IPS-18c (cell line): ENCODE measurements around the gene EXOC3L4.

ENCODE experiments used
- H3K4me3 ChIP-seq: 2 replicates; pipeline ENCODE4 v1.7.0; 2013; ENCODE audit warnings: low read depth, mild to moderate bottlenecking, low read length, moderate library complexity; ENCODE audit not compliant: insufficient read depth
- H3K9me3 ChIP-seq: one replicate; pipeline ENCODE4 v1.6.1; 2013; ENCODE audit warnings: mild to moderate bottlenecking, low read length, moderate library complexity; ENCODE audit not compliant: control insufficient read depth, insufficient read depth

Gene EXOC3L4

DNA sequence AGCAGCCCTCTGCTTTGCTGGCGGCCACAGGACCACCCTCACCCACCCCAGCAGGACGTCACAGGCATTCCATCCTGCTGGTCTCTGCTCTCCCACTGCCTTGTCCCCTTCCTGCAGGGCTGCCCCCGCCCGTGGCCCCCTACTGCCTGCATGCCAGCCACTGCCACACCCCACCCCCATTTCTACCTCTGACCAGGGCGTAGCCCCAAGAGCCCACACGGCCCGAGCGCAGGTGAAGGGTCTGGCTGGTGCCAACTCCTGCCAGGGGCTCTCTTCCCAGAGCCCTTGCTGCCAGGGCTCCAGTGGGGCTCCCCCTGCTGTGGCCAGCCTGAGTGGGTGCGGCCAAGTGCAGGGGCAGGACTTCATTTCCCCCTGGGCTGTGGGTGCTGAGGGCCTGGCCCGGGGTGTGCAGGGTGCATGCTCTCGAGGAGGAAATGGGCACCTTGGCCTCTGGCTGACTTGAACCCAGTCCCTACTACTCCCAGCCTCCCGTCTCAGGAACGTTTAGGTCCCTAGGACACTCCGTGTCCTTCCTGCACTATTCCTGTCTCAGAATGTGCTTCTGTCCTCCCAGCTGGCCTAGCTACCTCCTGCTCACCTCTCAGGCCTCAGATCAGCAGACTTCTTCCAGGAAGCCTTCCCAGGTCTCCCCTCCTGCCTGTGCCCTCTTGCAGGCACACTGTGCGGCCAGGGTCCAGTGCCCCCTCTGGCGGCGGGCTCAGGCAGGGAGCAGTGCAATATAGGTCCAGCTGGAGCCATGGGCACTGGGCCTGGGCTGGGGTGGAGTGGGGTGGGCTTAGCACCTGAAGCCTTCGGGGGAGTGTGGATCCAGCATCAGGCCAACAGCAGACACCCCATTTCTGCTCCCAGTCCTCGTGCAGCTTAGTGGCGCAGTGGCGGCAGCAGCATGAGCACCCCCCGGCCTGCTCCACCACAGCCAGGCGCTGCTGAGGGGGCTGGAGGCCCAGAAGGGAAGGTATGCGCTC, 9.1 kb upstream of the EXOC3L4 start:
- Histone ChIP-seq H3K4me3 (no peak overlapping the region), H3K9me3 (no peaks in the 10 kb centered on the region)

DNA sequence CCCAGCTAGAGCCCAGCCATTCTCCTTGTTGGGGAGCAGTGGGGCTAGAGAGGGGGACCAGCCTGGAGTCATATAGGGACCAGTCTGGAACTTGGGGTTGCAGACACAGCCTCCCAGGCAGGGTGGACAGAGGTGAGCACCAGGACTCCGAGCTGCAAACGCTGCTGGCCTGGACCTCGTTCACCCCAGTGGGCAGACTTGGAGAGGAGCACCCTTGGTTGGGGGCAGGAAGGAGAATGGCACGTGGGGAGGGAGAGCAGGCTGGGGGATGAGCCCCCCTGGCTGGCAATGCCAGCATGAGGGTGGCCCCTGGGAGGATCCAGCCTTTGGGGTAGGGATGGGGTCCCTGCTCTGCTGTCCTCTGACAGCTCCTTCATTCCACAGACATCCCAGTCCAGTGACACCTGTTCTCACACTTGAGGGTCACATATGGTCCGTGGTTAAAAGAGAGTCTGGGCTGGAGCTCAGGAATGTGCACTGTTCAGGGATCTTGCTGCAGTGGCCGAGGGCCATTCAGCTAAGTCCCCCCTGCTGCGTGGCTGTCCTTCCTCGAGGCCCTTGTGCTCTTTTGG, 7.7 kb upstream of the EXOC3L4 start:
- no peaks in the 10 kb centered on the region for H3K9me3 ChIP-seq
- no peak overlapping the region for H3K4me3 ChIP-seq

DNA sequence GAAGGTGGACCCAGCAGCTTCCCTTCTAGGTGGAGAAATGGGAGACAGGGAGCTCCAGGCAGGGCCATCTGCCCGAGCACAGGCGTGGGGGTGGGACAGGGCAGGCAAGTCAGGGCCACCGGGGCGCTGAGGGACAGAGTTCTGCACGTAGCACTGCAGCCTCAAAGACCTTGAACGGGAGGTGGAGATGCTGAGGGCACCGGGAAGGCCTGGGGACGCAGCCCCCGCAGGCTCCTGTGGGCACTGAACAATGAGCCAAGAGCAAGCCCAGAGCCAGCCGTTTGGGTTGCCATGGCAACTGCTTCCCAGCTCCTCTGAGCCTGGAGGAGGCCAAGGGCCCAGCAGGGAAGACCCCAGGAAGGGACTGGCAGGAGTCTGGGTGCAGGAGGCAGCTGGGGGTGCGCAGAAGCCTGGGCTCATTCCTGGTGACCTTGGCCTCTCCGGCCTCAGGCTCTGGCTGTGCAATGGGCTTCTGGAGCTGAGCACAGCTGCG, 7.1 kb upstream of the EXOC3L4 start:
- Histone ChIP-seq H3K4me3 (no peak overlapping the region), H3K9me3 (no peaks in the 10 kb centered on the region)

DNA sequence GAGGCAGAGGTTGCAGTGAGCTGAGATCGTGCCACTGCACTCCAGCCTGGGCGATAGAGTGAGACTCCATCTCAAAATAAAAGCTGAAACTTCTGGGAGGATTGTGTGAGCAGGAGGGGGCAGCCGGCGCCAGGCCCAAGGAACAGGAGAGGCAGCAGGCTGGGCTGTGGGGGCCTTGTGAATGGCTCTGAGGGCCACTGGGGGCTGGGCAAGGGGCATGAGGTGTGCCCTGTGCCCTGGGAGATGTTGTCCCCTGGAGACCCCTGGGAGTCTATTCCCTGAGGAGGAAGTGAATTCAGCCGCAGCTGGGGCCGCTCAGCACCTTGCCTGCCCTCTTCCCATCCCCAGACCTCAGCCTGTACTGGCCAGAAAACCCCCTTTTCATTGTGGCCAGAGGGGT, 5.6 kb upstream of the EXOC3L4 start:
- no peak overlapping the region for H3K4me3 ChIP-seq
- peaks cover 2% of the 10 kb centered on the region for H3K9me3 ChIP-seq

DNA sequence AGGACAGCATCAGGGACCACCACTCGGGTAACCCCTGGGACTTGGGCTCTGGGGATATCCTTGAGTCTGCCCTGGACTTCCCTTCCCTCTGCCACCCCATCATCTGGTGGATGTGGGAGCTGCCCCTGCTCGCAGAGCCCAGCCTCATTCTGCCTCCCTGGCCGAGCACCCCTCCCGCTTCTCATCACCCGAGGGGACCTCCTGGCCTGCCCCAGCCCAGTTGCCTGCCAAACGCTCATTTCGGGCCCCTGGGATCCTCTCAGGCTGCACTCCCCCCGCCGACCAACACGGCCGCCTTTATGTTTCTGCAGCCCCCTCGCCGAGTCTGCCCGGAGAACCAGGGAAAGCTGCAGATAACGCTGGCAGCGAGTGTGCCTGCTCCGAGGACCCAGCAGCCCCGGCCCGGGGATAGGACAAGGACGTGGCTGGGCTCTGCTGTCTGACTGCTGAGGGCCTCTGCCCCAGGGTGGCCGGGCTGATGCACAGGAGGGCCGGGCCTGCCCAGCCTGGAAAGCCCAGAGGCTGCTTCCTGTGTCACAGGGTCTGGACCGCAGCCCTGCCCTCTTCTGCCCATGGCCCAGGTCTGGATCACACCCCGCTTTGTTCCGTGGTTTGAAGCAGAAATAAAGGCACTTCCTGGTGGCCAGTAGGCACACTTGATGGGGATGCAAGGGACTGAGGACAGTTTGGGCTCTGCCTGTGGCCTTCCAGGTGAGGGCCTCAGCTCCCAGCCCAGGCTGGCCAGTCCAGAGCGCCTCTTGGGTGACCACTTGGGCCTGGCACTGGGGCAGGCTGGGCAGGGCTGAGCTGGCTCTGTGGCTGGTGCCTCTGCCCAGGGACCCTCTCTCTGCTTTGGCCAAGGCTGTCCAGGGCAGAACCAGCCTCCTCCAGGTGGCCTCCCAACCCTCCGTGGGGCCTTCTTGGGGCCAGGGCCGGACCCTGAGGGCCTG, 4.9 kb upstream of the EXOC3L4 start:
- Histone ChIP-seq H3K9me3 (peaks cover 2% of the 10 kb centered on the region), H3K4me3 (no peak overlapping the region)

DNA sequence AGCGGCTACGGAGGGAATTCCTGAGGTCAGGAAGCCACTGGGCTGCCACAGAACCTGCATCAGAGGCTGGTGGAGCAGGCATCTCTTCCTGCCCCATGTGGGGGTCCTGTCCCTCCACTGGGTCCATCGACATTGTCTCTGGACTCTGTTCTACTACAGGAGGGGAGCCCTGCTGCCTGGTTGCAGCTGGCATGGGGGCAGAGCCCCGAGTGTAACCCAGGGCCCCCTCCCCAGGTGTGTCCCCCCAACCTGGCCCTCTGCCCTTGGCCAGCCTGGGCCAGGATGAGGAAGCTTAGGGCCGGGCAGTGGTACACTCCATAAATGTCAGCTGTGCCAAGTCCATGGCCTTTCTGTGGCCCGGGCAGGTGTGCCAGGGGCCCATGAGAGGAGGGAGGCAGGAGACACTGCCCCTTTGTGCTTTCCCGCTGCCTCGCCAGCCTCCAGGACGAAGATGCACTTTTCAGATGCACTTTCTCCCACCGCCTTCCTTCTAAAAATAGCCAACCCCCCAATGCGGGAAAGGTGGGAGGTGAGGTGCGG, 4.0 kb upstream of the EXOC3L4 start:
- no peak overlapping the region for H3K4me3 ChIP-seq

DNA sequence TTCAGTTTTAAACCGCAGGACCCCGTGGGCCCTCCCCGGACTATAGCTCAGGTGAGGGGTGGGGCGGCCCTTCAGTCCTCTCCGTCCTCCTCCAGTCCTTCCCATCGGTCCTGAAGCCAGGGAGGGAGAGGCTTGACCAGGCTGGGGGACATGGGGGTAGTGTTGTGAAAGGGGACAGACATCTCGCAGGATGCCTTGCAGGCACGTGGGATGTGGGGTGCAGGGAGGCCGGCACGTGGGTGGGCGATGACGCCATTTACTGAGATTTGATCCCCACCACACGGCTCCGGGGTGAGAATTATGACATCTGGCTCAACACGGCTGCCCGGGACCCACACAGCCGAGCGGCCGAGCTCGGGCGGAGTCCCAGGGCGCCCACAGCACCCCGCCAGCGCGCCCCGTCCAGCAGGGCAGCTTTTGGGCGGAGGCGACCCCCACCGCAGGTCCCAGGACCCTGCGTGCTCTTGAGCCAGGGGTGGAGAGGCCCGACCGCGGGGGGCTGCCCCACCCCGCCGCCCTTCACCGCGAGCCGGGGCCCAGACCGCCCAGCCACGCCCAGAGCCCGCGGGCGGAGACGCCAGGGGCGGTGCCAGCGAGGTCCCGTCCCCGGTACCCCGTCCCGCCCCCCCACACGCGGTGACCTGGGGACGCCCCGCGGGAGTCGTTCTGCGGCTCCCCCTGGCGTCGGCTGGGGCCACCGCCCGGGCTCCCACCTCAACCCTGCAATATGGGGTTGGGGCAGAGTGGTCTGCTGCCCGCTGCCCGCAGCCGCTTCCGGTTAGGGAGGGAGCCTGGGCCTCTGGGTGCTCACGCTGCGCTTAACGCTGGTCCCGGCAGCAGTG, 3.3 kb upstream of the EXOC3L4 start:
- Histone ChIP-seq H3K4me3 (peak overlapping the region; percentile 52), H3K9me3 (peaks cover 2% of the 10 kb centered on the region)

More for the DNA sequence above, 4.0 kb upstream of the EXOC3L4 start:
- peaks cover 2% of the 10 kb centered on the region for H3K9me3 ChIP-seq

DNA sequence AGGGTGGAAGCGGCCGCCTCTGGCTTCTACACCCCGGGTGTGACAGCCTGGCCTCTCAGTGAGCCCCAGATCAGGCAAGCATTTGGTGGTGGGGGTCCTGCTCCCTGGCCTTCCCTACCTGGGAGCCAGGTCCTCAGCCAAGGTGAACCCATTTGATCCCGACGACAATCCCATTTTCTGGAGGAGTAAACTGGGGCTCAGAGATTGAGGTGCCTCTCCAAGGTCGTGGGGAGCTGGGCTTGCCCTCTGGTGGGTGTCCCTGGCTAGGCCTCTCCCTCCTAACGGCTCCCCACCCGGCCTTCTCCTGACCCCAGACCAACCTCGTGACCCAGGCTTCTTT, 2.7 kb upstream of the EXOC3L4 start:
- H3K4me3 ChIP-seq: peak overlapping the region; percentile 52

DNA sequence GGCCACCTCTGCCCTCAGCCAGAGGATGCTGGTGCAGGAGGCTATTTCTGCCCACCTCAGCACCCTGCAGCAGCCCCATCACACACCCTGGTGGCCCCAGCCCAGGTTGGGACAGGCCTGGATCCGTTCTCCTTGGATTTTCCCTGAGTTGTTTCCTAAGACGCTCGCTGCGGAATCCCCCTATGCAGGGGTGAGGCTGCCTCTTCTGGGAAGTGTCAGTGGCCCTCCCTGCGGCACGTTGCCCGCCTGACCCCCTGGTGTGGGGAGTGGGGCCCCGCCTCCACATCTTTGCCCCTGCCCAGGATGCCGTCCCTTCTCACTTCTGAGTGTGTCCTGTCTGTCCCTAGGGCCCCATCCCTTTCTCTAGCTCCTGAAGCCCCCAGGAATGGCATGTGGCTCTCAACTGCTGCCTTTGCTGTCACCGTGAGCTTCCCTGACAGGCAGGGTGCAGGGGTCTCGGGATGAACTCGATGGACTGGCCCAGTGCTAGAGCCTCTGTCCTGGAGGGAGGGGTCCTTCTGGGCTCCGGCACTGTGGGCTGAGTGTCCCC, 594 bp upstream of the EXOC3L4 start:
- Histone ChIP-seq H3K9me3 (peaks cover 2% of the 10 kb centered on the region), H3K4me3 (no peak overlapping the region)

More for the DNA sequence above, 2.7 kb upstream of the EXOC3L4 start:
- H3K9me3 ChIP-seq: peaks cover 2% of the 10 kb centered on the region

DNA sequence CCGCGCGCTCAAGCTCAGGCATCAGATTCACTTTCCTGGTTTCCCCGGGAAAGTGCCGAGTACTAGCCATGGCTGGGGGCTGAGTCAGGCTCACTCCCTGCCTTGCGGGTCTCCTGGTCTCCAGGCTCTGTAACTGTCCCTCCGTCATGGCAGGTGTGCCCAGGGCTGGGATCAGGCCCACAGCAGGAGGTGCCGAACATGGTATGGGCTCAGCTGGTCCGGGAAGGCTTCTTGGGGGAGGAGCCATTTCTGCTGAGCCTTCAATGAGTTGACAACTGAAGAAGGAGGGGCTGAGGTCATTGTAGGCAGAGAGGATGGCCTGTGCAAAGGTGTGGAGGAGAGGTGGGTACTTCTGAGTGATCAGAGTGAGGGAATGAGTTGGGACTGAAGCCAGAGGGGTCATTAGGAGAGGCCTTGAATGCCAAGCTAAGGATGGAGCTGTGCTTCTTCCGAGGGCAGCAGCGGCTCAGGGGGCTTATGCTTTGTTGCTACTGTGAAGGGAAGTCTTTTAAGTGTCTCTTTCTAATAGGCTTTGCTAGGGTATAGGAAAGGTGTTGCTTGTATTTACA, 769 bp downstream of the EXOC3L4 start:
- Histone ChIP-seq H3K4me3 (no peak overlapping the region), H3K9me3 (peaks cover 4% of the 10 kb centered on the region)

DNA sequence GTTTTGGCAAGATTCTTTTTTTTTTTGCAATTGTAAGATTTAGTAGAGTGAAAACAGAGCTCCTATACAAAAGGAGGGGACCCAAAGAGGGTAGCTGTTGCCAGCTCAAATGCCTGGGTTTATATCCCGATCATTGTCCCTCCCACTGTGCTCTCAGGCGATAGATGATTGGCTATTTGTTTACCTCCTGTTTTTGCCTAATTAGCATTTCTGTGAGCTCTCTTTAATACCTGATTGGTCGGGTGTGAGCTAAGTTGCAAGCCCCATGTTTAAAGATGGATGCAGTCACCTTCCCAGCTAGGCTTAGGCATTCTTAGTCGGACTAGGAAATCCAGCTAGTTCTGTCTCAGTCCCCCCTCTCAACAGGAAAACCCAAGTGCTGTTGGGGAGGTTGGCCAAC, 1.9 kb downstream of the EXOC3L4 start:
- Histone ChIP-seq H3K4me3 (no peak overlapping the region), H3K9me3 (peaks cover 4% of the 10 kb centered on the region)

DNA sequence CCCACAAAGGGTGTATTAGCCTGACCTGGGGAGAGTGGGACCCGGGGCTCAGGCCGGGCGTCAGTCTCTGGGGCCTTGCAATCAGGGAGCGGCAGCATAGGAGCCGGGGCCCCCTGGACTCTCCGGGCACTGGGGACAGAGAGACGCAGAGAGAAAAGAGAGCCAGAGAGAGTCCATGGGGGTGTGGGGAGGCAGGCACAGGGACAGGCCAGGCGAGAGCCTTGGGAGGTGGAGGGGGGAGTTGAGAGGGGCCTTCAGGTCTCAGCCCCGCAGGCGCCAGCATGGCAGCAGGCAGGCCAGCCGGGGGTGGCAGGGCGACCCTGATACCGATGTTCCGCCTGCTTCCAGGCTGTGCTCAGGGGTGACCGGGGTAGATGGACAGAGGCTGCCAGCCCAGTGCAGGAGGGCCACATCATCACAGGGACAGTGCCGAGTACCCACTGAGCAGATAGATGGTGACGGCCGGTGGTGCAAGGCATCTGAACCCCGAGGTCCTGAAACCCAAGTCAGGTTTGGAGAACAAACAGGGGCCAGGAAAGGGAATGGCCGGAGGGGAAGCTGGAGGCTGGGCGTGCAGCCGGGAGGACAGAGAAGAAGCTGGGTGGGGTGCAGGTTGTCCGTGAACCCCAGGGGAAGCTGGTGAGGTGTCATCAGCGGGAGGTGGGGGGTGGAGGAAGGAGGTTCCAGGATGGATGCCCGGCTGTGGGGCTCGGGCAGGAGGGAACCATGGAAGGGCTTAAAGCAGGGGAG, 2.9 kb downstream of the EXOC3L4 start:
- peaks cover 4% of the 10 kb centered on the region for H3K9me3 ChIP-seq
- no peak overlapping the region for H3K4me3 ChIP-seq

DNA sequence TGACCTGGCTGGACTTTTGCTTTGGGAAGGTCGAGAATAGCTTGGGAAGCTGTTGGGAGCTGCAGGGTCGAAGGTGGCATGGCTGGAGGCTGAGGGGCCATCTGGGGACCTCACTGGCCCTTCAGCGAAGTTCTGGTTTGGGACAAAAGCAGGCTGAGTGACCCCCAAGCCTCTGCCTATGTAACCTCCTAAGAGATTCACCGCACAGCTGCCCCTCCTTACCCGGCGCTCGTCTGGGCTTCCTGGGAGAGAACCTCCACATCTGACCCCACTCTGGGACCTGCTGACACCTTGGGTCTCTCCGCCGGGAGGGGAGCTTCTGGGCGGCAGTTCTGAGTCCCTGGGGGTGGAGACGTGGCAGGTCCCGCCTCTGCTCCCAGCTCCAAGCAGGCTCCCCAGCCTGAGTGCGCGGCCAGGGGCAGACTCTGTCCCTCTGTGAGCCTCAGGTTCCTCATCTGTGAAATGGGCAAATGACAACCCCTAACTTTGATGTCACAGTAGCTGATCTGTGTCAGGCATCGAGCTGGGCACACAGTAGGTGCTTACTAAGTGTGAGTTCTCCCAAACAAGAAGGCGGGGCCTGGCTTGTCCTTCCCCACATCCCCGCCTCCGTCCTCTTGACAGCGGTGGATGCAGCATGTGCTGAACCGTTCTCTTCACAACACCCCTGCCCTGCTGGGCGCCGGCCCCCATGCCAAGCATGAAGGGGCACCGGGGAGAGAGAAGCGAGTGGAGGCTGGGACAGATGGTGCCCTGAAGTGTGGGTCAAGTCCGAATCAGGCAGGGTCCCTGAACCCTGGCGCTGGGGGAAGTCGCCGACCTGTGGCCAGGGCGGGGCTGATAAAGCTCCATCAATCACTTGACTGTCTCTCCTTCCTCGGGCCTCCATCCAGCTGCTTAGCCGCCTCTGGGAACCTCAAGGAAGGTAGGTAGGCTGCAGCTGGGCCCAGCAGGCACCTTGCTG, 3.8 kb downstream of the EXOC3L4 start:
- Histone ChIP-seq H3K4me3 (no peak overlapping the region), H3K9me3 (peaks cover 2% of the 10 kb centered on the region)

DNA sequence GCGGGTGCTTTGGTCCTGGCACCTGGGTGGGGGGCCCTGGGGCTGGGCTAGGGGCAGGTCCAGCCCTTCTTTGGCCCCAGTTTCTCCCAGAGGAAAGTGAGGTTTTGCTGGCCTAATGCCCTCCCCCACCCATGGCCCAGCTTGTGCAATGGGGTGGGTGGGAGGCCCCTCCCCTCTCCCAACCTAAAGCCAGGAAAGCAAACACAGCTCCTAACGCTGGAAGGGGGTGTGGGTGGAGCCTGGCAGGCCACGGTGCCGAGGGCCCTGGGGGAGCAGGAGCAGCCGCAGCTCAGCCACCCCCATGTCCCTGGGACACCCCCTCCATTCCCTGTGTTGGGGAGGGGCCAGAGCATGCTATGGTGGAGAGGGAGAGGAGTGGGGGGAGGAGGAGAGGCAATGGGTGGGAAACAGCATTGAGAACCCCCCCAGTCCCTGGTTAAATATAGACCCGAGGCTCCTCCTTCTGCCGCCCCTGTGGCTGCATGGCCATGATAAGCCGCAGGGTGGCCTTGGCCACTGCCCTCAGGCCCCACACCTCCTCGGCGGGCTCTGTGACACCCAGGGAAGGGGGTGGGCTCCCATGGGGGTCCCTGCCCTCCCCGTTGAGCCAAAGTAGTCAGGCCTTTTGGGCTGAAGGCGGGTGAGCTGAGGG, 4.7 kb downstream of the EXOC3L4 start:
- no peak overlapping the region; the same call in 1 of the 2 replicates for H3K4me3 ChIP-seq
- peaks cover 2% of the 10 kb centered on the region for H3K9me3 ChIP-seq
